ENCODE measurements around the gene CARHSP1.
A peak's percentile ranks its signal among the peaks of the same experiment; 100 is the strongest.

The CARHSP1 gene

GRCh38 chr16:8850279-8850885, 18.4 kb downstream of the CARHSP1 start:
- H3K4me3 ChIP-seq (ENCODE audit: low read depth, low read length) = no peak overlapping the region
- TF ChIP-seq CTCF (IDR thresholded peaks at IDR 0.05; ENCODE audit: low read depth, low read length) = no peak
- TF ChIP-seq MAX (IDR thresholded peaks at IDR 0.05; ENCODE audit: low read depth, low read length) = peak; percentile 74
- TF ChIP-seq POLR2A (IDR thresholded peaks at IDR 0.05; ENCODE audit: extremely low read depth, insufficient read length) = peak; percentile 10
- TF ChIP-seq MYC (IDR thresholded peaks at IDR 0.05; ENCODE audit: low read depth, low read length) = peak; percentile 76
- peak; percentile 92 for DNase-seq (ENCODE audit: low read depth)

- peak; percentile 81 for DNase-seq (ENCODE audit: low read depth)
- no peak overlapping the region for H3K4me3 ChIP-seq (ENCODE audit: low read depth, low read length)
- peak; percentile 14; the same call in 1 of the 2 replicates for TF ChIP-seq MAX (IDR thresholded peaks at IDR 0.05; ENCODE audit: low read depth, low read length)
- no peak for TF ChIP-seq POLR2A (IDR thresholded peaks at IDR 0.05; ENCODE audit: extremely low read depth, insufficient read length)
Measured at GRCh38 chr16:8849411-8850011, 19.3 kb downstream of the CARHSP1 start.

GRCh38 chr16:8848939-8849391, 19.8 kb downstream of the CARHSP1 start:
- H3K4me3 ChIP-seq (ENCODE audit: low read depth, low read length) = no peak overlapping the region
- TF ChIP-seq CTCF (IDR thresholded peaks at IDR 0.05; ENCODE audit: low read depth, low read length) (no peak), POLR2A (IDR thresholded peaks at IDR 0.05; ENCODE audit: extremely low read depth, insufficient read length) (no peak), MAX (IDR thresholded peaks at IDR 0.05; ENCODE audit: low read depth, low read length) (no peak), MYC (IDR thresholded peaks at IDR 0.05; ENCODE audit: low read depth, low read length) (no peak)
- DNase-seq (ENCODE audit: low read depth) = peak; percentile 17

- peak; percentile 1 for DNase-seq (ENCODE audit: low read depth)
- no peak overlapping the region for H3K4me3 ChIP-seq (ENCODE audit: low read depth, low read length)
- TF ChIP-seq POLR2A (IDR thresholded peaks at IDR 0.05; ENCODE audit: extremely low read depth, insufficient read length) (no peak), MYC (IDR thresholded peaks at IDR 0.05; ENCODE audit: low read depth, low read length) (no peak), MAX (IDR thresholded peaks at IDR 0.05; ENCODE audit: low read depth, low read length) (no peak), CTCF (IDR thresholded peaks at IDR 0.05; ENCODE audit: low read depth, low read length) (no peak)
Measured at GRCh38 chr16:8848231-8848938, 20.4 kb downstream of the CARHSP1 start.

GRCh38 chr16:8847623-8848022, 21.2 kb downstream of the CARHSP1 start:
- no peak for DNase-seq (ENCODE audit: low read depth)
- TF ChIP-seq POLR2A (IDR thresholded peaks at IDR 0.05; ENCODE audit: extremely low read depth, insufficient read length) = no peak
- TF ChIP-seq MAX (IDR thresholded peaks at IDR 0.05; ENCODE audit: low read depth, low read length) = no peak
- no peak for TF ChIP-seq MYC (IDR thresholded peaks at IDR 0.05; ENCODE audit: low read depth, low read length)
- no peak for TF ChIP-seq CTCF (IDR thresholded peaks at IDR 0.05; ENCODE audit: low read depth, low read length)
- no peak overlapping the region for H3K4me3 ChIP-seq (ENCODE audit: low read depth, low read length)

- H3K4me3 ChIP-seq (ENCODE audit: low read depth, low read length) = no peak overlapping the region
- no peak for TF ChIP-seq CTCF (IDR thresholded peaks at IDR 0.05; ENCODE audit: low read depth, low read length)
- TF ChIP-seq POLR2A (IDR thresholded peaks at IDR 0.05; ENCODE audit: extremely low read depth, insufficient read length) = no peak
- no peak for TF ChIP-seq MAX (IDR thresholded peaks at IDR 0.05; ENCODE audit: low read depth, low read length)
- TF ChIP-seq MYC (IDR thresholded peaks at IDR 0.05; ENCODE audit: low read depth, low read length) = no peak
- no peak for DNase-seq (ENCODE audit: low read depth)
Measured at GRCh38 chr16:8847145-8847544, 21.7 kb downstream of the CARHSP1 start.
